ENCODE results near the gene HMX3. TPM values are rescaled to one million over a fixed set of nuclear protein-coding genes. Genes with fewer than 3 reads are reported as not detected.
A peak's percentile ranks its signal among the peaks of the same experiment; 100 is the strongest.

Gene HMX3
- total and polyA plus RNA-seq, 2 of the 13 experiments (the other 11 are each of a cell fraction or from before 2014, with no cell fraction given), result not detected

GRCh38 chr10:123150271-123150985, 14.7 kb downstream of the HMX3 start (continued):
- TF ChIP-seq CEBPB (IDR thresholded peaks at IDR 0.05; ENCODE audit: borderline replicate concordance, low read depth, low read length) (no peak), ZNF737 (CRISPR knock-in tag; IDR thresholded peaks at IDR 0.05; ENCODE audit: borderline replicate concordance) (no peak), MNT (IDR thresholded peaks at IDR 0.05) (peak; percentile 57; the same call in 1 of the 2 replicates)

- Histone ChIP-seq H3K4me3 (replicated peaks in 1 of 3; ENCODE audit: insufficient read depth in 1 of 3, low read depth in 2 of 3, low read length in 3 of 3) (0 out of 6 replicates have a peak overlapping the region, but pooled peaks of 1 of the 3 experiments have one; percentile 5), H3K27me3 (ENCODE audit: control insufficient read depth in 1 of 2, insufficient read depth in 2 of 2, low read length in 2 of 2) (peaks cover 19 to 72% of the 10 kb centered on the region in 2 experiments), H3K9ac (ENCODE audit: insufficient read depth, low read depth, low read length) (no peak overlapping the region), H3K9me3 (ENCODE audit: low read length) (no peaks in the 10 kb centered on the region), H2AFZ (ENCODE audit: low read length) (no peak overlapping the region), H3K4me1 (ENCODE audit: insufficient read depth, low read length) (peaks cover 43% of the 10 kb centered on the region), H4K20me1 (ENCODE audit: insufficient read depth, low read length) (peaks cover 5% of the 10 kb centered on the region; the same call in 1 of the 2 replicates), H3K27ac (ENCODE audit: extremely low read length, insufficient read depth, low read length) (no peak overlapping the region), H3K79me2 (ENCODE audit: insufficient read depth, low read length) (peaks cover 18% of the 10 kb centered on the region), H3K4me2 (ENCODE audit: low read depth, low read length) (peak overlapping the region; percentile 6; the same call in 1 of the 2 replicates), H3K36me3 (replicated peaks in 1 of 2; ENCODE audit: control insufficient read depth in 1 of 2, insufficient read depth in 2 of 2, low read length in 2 of 2) (no peaks in the 10 kb centered on the region; a peak in 1 of 5 replicates)
- DNase-seq (ENCODE audit: low spot score) (no peak), ATAC-seq (no peak), FAIRE-seq (no peak)
- ChIA-PET CTCF (ENCODE audit: low intra/inter-chr PET ratio, low total read pairs) (no interaction called here), POLR2A (no interaction called here)
- BruUV-seq (replicated peaks), result no TSS peak
- WGBS (ENCODE audit: low lambda C conversion rate), result 61% methylated on average over 29 of the region's 56 CpGs
- in situ Hi-C loops (cut with HindIII; ENCODE audit: extremely low pct_ligation_motif_present, low pct_unique_long_range_greater_than_20kb) (no loop called here), intact Hi-C loops (cut with micrococcal nuclease; ENCODE audit: unreplicated experiment) (loop anchor here (10.0 kb wide), 1 partner anchor 54 kb away; no protein-coding TSS in a partner anchor)
- TF ChIP-seq PAXIP1 (CRISPR knock-in tag; conservative IDR thresholded peaks at IDR 0.05) (no peak), EZH2 (conservative IDR thresholded peaks at IDR 0.05; ENCODE audit: low read depth, low read length) (0 out of 2 replicates have a peak, but pooled peaks have one; percentile 32), YEATS2 (CRISPR knock-in tag; IDR thresholded peaks at IDR 0.05; ENCODE audit: borderline replicate concordance) (no peak), CBX2 (IDR thresholded peaks at IDR 0.05; ENCODE audit: low read depth, low read length) (no peak), CBX2 (CRISPR knock-in tag; IDR thresholded peaks at IDR 0.05; ENCODE audit: low read depth) (peak; percentile 8; the same call in 1 of the 2 replicates), CCDC6 (CRISPR knock-in tag; IDR thresholded peaks at IDR 0.05) (no peak), ZNF687 (CRISPR knock-in tag; IDR thresholded peaks at IDR 0.05) (peak; percentile 49), ZNF883 (CRISPR knock-in tag; IDR thresholded peaks at IDR 0.05; ENCODE audit: not compliant biosample characterization) (peak; percentile 35)
Observed at GRCh38 chr10:123150986-123151736, 15.4 kb downstream of the HMX3 start.
